HCT116 (cell line): ENCODE data around the gene PHC1. TPM values are rescaled to one million over a fixed set of nuclear protein-coding genes. Genes with fewer than 3 reads are reported as not detected.

ENCODE experiments used
- ATAC-seq: fragments of 200-7000 bp; cut with Tn5 transposase; 2 replicates; pipeline ENCODE4 v1.9.1; 2020; ENCODE audit warnings: mild to moderate bottlenecking, moderate library complexity
- BruUV-seq: library from RNA; stranded (reverse); fragments of 400-500 nt; replicated peaks from 2 replicates; lab custom pipeline; 2021; lab: Mats Ljungman, UMichigan
- CTCF ChIA-PET: fragments of 300-600 bp; sonication (Branson Sonifier 250); formaldehyde crosslinking; loops from one replicate; lab custom pipeline; 2021; ENCODE audit warnings: antibody characterized with exemption; lab: Charles Lee
- POLR2A ChIA-PET: fragments of 300-600, 350-600 bp; sonication (Branson Sonifier 250); formaldehyde crosslinking; loops from one replicate; lab custom pipeline; 2021; ENCODE audit warnings: antibody characterized with exemption; lab: Charles Lee
- RAD21 ChIA-PET, 2 experiments: fragments of 300-600 bp; sonication (Branson Sonifier 250); formaldehyde crosslinking; loops; one replicate each; lab custom pipeline; 2023; ENCODE audit warnings: low total read pairs in 2 of 2; ENCODE audit not compliant: uncharacterized antibody in 2 of 2, unreplicated experiment in 2 of 2, low non-redundant PET in 1 of 2; lab: Charles Lee
- DNase-seq: peaks from one replicate; pipeline ENCODE4 v3.0.0-alpha.2; 2010; ENCODE audit warnings: low read depth, low spot score
- H2AFZ ChIP-seq: fragments of 200-600 bp; shearing (Covaris generic), sonication (generic); 2 replicates; pipeline ENCODE4 v1.6.1; 2017; ENCODE audit warnings: low read depth, mixed run types, mixed read lengths, antibody characterized with exemption, low read length; ENCODE audit not compliant: poor library complexity, severe bottlenecking
- H3K27ac ChIP-seq: 2 replicates; pipeline ENCODE4 v1.5.1; 2012; ENCODE audit warnings: low read depth, low read length
- H3K27me3 ChIP-seq: fragments of 200-600 bp; sonication (generic); 2 replicates; pipeline ENCODE4 v1.6.1; 2016; ENCODE audit warnings: mixed run types, low read length, mixed read lengths; ENCODE audit not compliant: insufficient read depth
- H3K36me3 ChIP-seq, 2 experiments: fragments of 200-500 bp in 1 of 2; fragments of 200-600 bp in 1 of 2; sonication (Bioruptor generic) in 1 of 2; sonication (generic) in 1 of 2; 2 replicates each; pipeline versions ENCODE4 v1.5.1 to v1.6.1; 2014 to 2016; ENCODE audit warnings: low read length in 2 of 2, inconsistent platforms in 1 of 2, mixed read lengths in 1 of 2, mixed run types in 1 of 2; ENCODE audit not compliant: insufficient read depth in 2 of 2, control insufficient read depth in 1 of 2
- H3K4me1 ChIP-seq, 2 experiments: fragments of 200-600 bp in 1 of 2; sonication (generic) in 1 of 2; 2 replicates each; pipeline versions ENCODE4 v1.5.1 to v1.6.1; 2012 to 2017; ENCODE audit warnings: low read length in 2 of 2, inconsistent platforms in 1 of 2, mild to moderate bottlenecking in 1 of 2, mixed read lengths in 1 of 2, mixed run types in 1 of 2, moderate library complexity in 1 of 2; ENCODE audit not compliant: insufficient read depth in 2 of 2, control insufficient read depth in 1 of 2
- H3K4me2 ChIP-seq: fragments of 200-600 bp; sonication (generic); 2 replicates; pipeline ENCODE4 v1.6.1; 2017; ENCODE audit warnings: mixed run types, low read length, mixed read lengths
- H3K4me3 ChIP-seq, 2 experiments: fragments of 200-600 bp in 1 of 2; sonication (generic) in 1 of 2; replicated peaks in 1 of 2; 2 replicates each; pipeline ENCODE4 v1.5.1; 2011 to 2016; ENCODE audit warnings: low read length in 2 of 2, control low read depth in 1 of 2, low read depth in 1 of 2, mild to moderate bottlenecking in 1 of 2, mixed read lengths in 1 of 2, mixed run types in 1 of 2
- H3K79me2 ChIP-seq: fragments of 200-600 bp; sonication (generic); 2 replicates; pipeline ENCODE4 v1.6.1; 2017; ENCODE audit warnings: mild to moderate bottlenecking, mixed run types, low read length, moderate library complexity, mixed read lengths; ENCODE audit not compliant: insufficient read depth
- H3K9ac ChIP-seq: fragments of 200-600 bp; sonication (generic); 2 replicates; pipeline ENCODE4 v1.6.1; 2016; ENCODE audit warnings: low read length, mixed read lengths
- H3K9me2 ChIP-seq: fragments of 200-600 bp; sonication (generic), shearing (Covaris generic); 2 replicates; pipeline ENCODE4 v1.6.1; 2017; ENCODE audit warnings: mixed run types, mild to moderate bottlenecking, moderate library complexity; ENCODE audit not compliant: insufficient read depth
- H3K9me3 ChIP-seq, 2 experiments: fragments of 200-500 bp in 1 of 2; fragments of 200-600 bp in 1 of 2; sonication (Bioruptor generic) in 1 of 2; sonication (generic) in 1 of 2; 2 replicates each; pipeline ENCODE4 v1.6.1; 2014 to 2017; ENCODE audit warnings: low read length in 2 of 2, mixed read lengths in 2 of 2, inconsistent platforms in 1 of 2, low read depth in 1 of 2, mild to moderate bottlenecking in 1 of 2, mixed run types in 1 of 2, moderate library complexity in 1 of 2; ENCODE audit not compliant: control insufficient read depth in 1 of 2, insufficient read depth in 1 of 2
- H4K20me1 ChIP-seq: fragments of 200-600 bp; sonication (generic), shearing (Covaris generic); 2 replicates; pipeline ENCODE4 v1.6.1; 2017; ENCODE audit warnings: mixed run types, mild to moderate bottlenecking, moderate library complexity; ENCODE audit not compliant: insufficient read depth
- CEBPB ChIP-seq: IDR thresholded peaks from 2 replicates; pipeline ENCODE4 v1.6.1; 2012; ENCODE audit warnings: low read depth
- CTCF ChIP-seq, 3 experiments: fragments of 200-600 bp in 1 of 3; sonication (generic) in 1 of 3; IDR thresholded peaks in 2 of 3; conservative IDR thresholded peaks in 1 of 3; 2 replicates each; pipeline ENCODE4 v1.5.1; 2012 to 2017; ENCODE audit warnings: low read depth in 2 of 3, low read length in 2 of 3, antibody characterized with exemption in 1 of 3, borderline replicate concordance in 1 of 3, control low read depth in 1 of 3, mild to moderate bottlenecking in 1 of 3, mixed read lengths in 1 of 3, mixed run types in 1 of 3, moderate library complexity in 1 of 3; ENCODE audit not compliant: insufficient read depth in 1 of 3
- EZH2phosphoT487 ChIP-seq: fragments of 200-600 bp; IDR thresholded peaks from 2 replicates; pipeline ENCODE4 v1.6.1; 2018; ENCODE audit warnings: antibody characterized with exemption, borderline replicate concordance
- POLR2A ChIP-seq: IDR thresholded peaks from 2 replicates; pipeline ENCODE4 v1.7.0; 2011; ENCODE audit warnings: borderline replicate concordance; ENCODE audit not compliant: insufficient read depth, insufficient read length; ENCODE audit errors: extremely low read depth
- POLR2AphosphoS5 ChIP-seq: IDR thresholded peaks from 2 replicates; pipeline ENCODE4 v1.6.1; 2011; ENCODE audit warnings: mild to moderate bottlenecking, low read depth, low read length, moderate library complexity
- REST ChIP-seq: IDR thresholded peaks from 2 replicates; pipeline ENCODE4 v1.6.1; 2012; ENCODE audit warnings: low read depth
- SIN3A ChIP-seq: IDR thresholded peaks from 2 replicates; pipeline ENCODE4 v1.6.1; 2012; ENCODE audit warnings: low read depth
- SP1 ChIP-seq: IDR thresholded peaks from 2 replicates; pipeline ENCODE4 v1.6.1; 2012; ENCODE audit warnings: low read depth
- SRF ChIP-seq: IDR thresholded peaks from 2 replicates; pipeline ENCODE4 v1.6.1; 2012; ENCODE audit warnings: low read depth
- TCF7L2 ChIP-seq: IDR thresholded peaks from 2 replicates; pipeline ENCODE4 v1.7.0; 2011; ENCODE audit warnings: borderline replicate concordance, inconsistent platforms; ENCODE audit not compliant: insufficient read depth, insufficient read length; ENCODE audit errors: extremely low read depth
- ZFX ChIP-seq: fragments of 450-650 bp; IDR thresholded peaks from 2 replicates; pipeline ENCODE4 v1.6.1; 2017
- ZNF274 ChIP-seq: fragments of 200-500 bp; sonication (Bioruptor generic); IDR thresholded peaks from 2 replicates; pipeline ENCODE4 v1.6.1; 2014; ENCODE audit warnings: mild to moderate bottlenecking, low read depth, low read length, inconsistent platforms
- intact Hi-C: fragments of 100-400 bp; cut with micrococcal nuclease; formaldehyde crosslinking; loops from 2 replicates; pipeline ENCODE4 v1.10.0; 2022
- total RNA-seq: library from RNA; stranded (reverse); gene quantifications from one replicate; pipeline ENCODE4 v1.2.1, GENCODE V29; 2021; ENCODE audit not compliant: unreplicated experiment

PHC1 gene
- total RNA-seq, 1 experiment from 2014 or later, result 22.8 TPM

- peak overlapping the region; percentile 70 to 93 for H3K4me3 ChIP-seq
- no TSS peak for BruUV-seq
- no peak for DNase-seq
- H3K9ac ChIP-seq, result peak overlapping the region; percentile 88
- peak overlapping the region; percentile 92 for H3K4me2 ChIP-seq
- H3K27ac ChIP-seq, result peak overlapping the region; percentile 83
- H3K4me1 ChIP-seq, result peaks cover 3 to 26% of the 10 kb centered on the region in 2 experiments; a peak in 3 of 4 replicates
- no peaks in the 10 kb centered on the region for H3K9me2 ChIP-seq
- ATAC-seq, result no peak
- peaks cover 3% of the 10 kb centered on the region in 2 experiments; a peak in 2 of 4 replicates for H3K9me3 ChIP-seq
- CTCF ChIA-PET, result no interaction called here
- no peaks in the 10 kb centered on the region; the same call in 1 of the 2 replicates for H4K20me1 ChIP-seq
- TF ChIP-seq SP1 (no peak), POLR2A (no peak)
- H3K36me3 ChIP-seq, result peaks cover 4 to 9% of the 10 kb centered on the region in 2 experiments; a peak in 2 of 4 replicates
- H2AFZ ChIP-seq, result no peak overlapping the region
- H3K27me3 ChIP-seq, result no peaks in the 10 kb centered on the region
- POLR2A ChIA-PET, result no interaction called here
- intact Hi-C loops, result loop anchor here (5.0 kb wide), 1 partner anchor 96 kb away; no protein-coding TSS in a partner anchor
- RAD21 ChIA-PET, result no interaction called here
- H3K79me2 ChIP-seq, result peaks cover 40% of the 10 kb centered on the region
Observed at GRCh38 chr12:8950702-8951478, 36.6 kb downstream of the PHC1 start.

DNA sequence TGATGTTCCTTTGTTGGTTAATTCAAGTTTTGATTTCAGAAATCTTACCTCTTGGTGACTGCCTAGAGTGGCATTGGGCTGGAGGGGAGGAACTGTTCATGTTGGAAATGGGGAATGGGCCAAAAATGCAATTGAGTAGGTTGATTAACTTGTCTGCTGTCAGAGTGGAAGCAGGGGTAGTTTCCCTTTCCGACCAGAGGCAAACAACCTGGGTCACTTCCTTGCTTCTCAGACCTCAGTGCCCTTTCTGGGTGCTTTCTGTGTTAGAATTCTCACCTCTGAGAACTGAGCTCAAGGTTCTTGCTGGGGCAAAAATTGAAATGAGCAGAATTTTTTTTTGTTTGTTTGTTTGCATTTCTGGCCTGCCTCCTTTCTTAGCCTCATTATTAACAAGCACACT is 37.4 kb downstream of the PHC1 start:
- intact Hi-C loops, result loop anchor here (5.0 kb wide), 1 partner anchor 96 kb away; no protein-coding TSS in a partner anchor
- POLR2A ChIA-PET, result no interaction called here
- no peak for TF ChIP-seq POLR2AphosphoS5
- TF ChIP-seq ZNF274, result no peak
- TF ChIP-seq SRF, result no peak
- no peak for TF ChIP-seq EZH2phosphoT487
- TF ChIP-seq POLR2A, result no peak
- TF ChIP-seq CTCF (IDR thresholded peaks at IDR 0.05 in 2 of 3, conservative IDR thresholded peaks at IDR 0.05 in 1 of 3; ENCODE audit: borderline replicate concordance in 1 of 3, insufficient read depth in 1 of 3, low read depth in 2 of 3, low read length in 2 of 3), result no peak
- no peak for TF ChIP-seq SIN3A
- TF ChIP-seq REST, result no peak
- no peak for TF ChIP-seq ZFX
- no peak for TF ChIP-seq CEBPB
- no peak for TF ChIP-seq TCF7L2
- H3K9ac ChIP-seq, result no peak overlapping the region
- no peaks in the 10 kb centered on the region for H4K20me1 ChIP-seq
- no peaks in the 10 kb centered on the region for H3K9me2 ChIP-seq
- CTCF ChIA-PET, result no interaction called here
- peaks cover 3 to 5% of the 10 kb centered on the region in 2 experiments; a peak in 2 of 4 replicates for H3K9me3 ChIP-seq
- H3K27ac ChIP-seq, result no peak overlapping the region
- H3K79me2 ChIP-seq, result peaks cover 31% of the 10 kb centered on the region
- H3K4me2 ChIP-seq, result no peak overlapping the region
- H3K27me3 ChIP-seq, result no peaks in the 10 kb centered on the region
- H3K36me3 ChIP-seq, result 0 out of 4 replicates have a peak, but pooled peaks cover 0 to 4% of the 10 kb centered on the region in 2 experiments
- no peak for ATAC-seq
- RAD21 ChIA-PET, result no interaction called here
- BruUV-seq, result no TSS peak
- H2AFZ ChIP-seq, result no peak overlapping the region
- H3K4me3 ChIP-seq, result no peak overlapping the region
- DNase-seq, result no peak
- H3K4me1 ChIP-seq, result peaks cover 3 to 26% of the 10 kb centered on the region in 2 experiments; a peak in 3 of 4 replicates
